ENCODE measurements around the gene RAB11FIP3. TPM values are rescaled to one million over a fixed set of nuclear protein-coding genes. Genes with fewer than 3 reads are reported as not detected.

RAB11FIP3 gene
- total and polyA plus RNA-seq, 12 donors = 12.7 to 63.4 (median 40.8) TPM

GRCh38 chr16:397736-398332, 27.6 kb upstream of the RAB11FIP3 start:
- Histone ChIP-seq H3K4me1 (replicated peaks in 1 of 2) (peaks cover 22 to 24% of the 10 kb centered on the region in 2 donors), H3K27me3 (no peaks in the 10 kb centered on the region), H3K27ac (peak overlapping the region; percentile 82 to 91 (median 87)), H3K4me3 (peak overlapping the region in 1 of 4 donors; percentile 95), H3K9me3 (replicated peaks in 1 of 3) (no peaks in the 10 kb centered on the region), H3K36me3 (replicated peaks in 1 of 2) (no peaks in the 10 kb centered on the region)
- WGBS, 4 donors = 9 to 35% (median 16%) methylated on average over 7 to 25 of the region's 29 CpGs
- intact Hi-C loops (cut with DNase I) = loop anchor here in 1 of 2 donors (10.0 kb wide), 1 partner anchor 127 kb away; the partner anchor contains the start of gene CAPN15
- DNase-seq = peak; percentile 80 to 92 (median 89)
- TF ChIP-seq, protein P1, sequence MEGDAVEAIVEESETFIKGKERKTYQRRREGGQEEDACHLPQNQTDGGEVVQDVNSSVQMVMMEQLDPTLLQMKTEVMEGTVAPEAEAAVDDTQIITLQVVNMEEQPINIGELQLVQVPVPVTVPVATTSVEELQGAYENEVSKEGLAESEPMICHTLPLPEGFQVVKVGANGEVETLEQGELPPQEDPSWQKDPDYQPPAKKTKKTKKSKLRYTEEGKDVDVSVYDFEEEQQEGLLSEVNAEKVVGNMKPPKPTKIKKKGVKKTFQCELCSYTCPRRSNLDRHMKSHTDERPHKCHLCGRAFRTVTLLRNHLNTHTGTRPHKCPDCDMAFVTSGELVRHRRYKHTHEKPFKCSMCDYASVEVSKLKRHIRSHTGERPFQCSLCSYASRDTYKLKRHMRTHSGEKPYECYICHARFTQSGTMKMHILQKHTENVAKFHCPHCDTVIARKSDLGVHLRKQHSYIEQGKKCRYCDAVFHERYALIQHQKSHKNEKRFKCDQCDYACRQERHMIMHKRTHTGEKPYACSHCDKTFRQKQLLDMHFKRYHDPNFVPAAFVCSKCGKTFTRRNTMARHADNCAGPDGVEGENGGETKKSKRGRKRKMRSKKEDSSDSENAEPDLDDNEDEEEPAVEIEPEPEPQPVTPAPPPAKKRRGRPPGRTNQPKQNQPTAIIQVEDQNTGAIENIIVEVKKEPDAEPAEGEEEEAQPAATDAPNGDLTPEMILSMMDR (IDR thresholded peaks at IDR 0.05) = peak; percentile 28 to 78 (median 49)
- TF ChIP-seq POLR2A (IDR thresholded peaks at IDR 0.05) = peak; percentile 31 to 76

DNA sequence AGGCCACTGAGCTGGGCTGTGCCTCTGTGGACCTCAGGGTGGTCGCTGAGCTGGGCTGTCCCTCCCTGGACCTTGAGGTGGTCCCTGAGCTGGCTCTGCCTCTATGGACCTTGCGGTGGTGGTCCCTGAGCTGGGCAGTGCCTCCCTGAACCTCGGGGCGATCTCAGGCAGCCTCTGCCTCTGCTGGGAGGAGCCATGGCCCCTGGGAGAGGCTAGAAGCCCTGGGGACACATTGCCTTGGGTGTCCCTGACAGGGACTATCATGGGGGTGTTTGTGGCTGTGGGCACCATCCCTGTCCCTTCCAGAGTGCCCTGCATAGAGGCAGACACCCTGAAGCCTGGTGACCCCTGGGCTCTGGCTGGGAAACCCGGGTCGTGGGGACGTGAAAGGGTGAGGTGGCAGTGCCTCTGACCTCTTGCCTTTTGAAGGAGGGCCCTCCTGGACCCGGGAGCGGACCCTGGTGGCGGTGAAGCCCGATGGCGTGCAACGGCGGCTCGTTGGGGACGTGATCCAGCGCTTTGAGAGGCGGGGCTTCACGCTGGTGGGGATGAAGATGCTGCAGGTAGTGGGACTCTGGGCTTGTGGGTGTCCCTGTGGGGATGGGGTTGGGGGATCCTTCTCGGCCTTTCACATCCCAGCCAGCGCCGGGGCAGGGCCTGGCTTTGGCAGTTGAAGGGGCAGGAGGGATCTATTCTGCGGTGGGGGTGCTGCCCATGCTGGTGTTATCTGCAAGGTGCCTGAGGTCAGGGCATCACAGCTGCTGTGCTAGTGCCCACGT, 26.7 kb upstream of the RAB11FIP3 start:
- no peak overlapping the region for H3K4me3 ChIP-seq
- no peak for TF ChIP-seq POLR2A (IDR thresholded peaks at IDR 0.05)
- TF ChIP-seq, protein P1 (IDR thresholded peaks at IDR 0.05) = no peak
- intact Hi-C loops (cut with DNase I) = loop anchor here in 1 of 2 donors (10.0 kb wide), 1 partner anchor 126 kb away; the partner anchor contains the start of gene CAPN15
- H3K27ac ChIP-seq = peak overlapping the region; percentile 82 to 91 (median 87)
- peak in 1 of 7 donors; percentile 36 for DNase-seq
- no peaks in the 10 kb centered on the region for H3K36me3 ChIP-seq (replicated peaks in 1 of 2)
- no peaks in the 10 kb centered on the region for H3K27me3 ChIP-seq
- H3K4me1 ChIP-seq (replicated peaks in 1 of 2) = peaks cover 23 to 24% of the 10 kb centered on the region in 2 donors
- H3K9me3 ChIP-seq (replicated peaks in 1 of 3) = no peaks in the 10 kb centered on the region
- WGBS, 4 donors = 64 to 84% (median 74%) methylated on average over 19 to 24 of the region's 24 CpGs

GRCh38 chr16:399340-400019, 26.0 kb upstream of the RAB11FIP3 start:
- Histone ChIP-seq H3K27ac (peak overlapping the region in 2 of 5 donors; percentile 87), H3K4me3 (no peak overlapping the region), H3K36me3 (replicated peaks in 1 of 2) (no peaks in the 10 kb centered on the region), H3K9me3 (replicated peaks in 1 of 3) (no peaks in the 10 kb centered on the region), H3K27me3 (no peaks in the 10 kb centered on the region), H3K4me1 (replicated peaks in 1 of 2) (peaks cover 23 to 24% of the 10 kb centered on the region in 2 donors)
- no peak for DNase-seq
- WGBS, 4 donors = 71 to 86% (median 83%) methylated on average over 10 to 22 of the region's 22 CpGs
- intact Hi-C loops (cut with DNase I) = loop anchor here in 1 of 2 donors (10.0 kb wide), 1 partner anchor 125 kb away; the partner anchor contains the start of gene CAPN15
- TF ChIP-seq, protein P1 (IDR thresholded peaks at IDR 0.05) = no peak
- no peak for TF ChIP-seq POLR2A (IDR thresholded peaks at IDR 0.05)

Measured in adrenal gland (tissue), 12 donors.